Upper lobe of left lung (tissue), 6 donors: ENCODE data around the gene GPR15. TPM values are rescaled to one million over a fixed set of nuclear protein-coding genes. Genes with fewer than 3 reads are reported as not detected.
"Not testable (repeated sequence)": the region's sequence is repeated elsewhere in the genome, so short reads cannot be mapped to it uniquely, and the experiment has no call there.

Experiments
- ATAC-seq, 2 donors: fragments of 200-7000 bp; cut with Tn5 transposase; one replicate each; pipeline ENCODE4 v1.9.1; 2022; ENCODE audit warnings: mild to moderate bottlenecking in 2 of 2, moderate library complexity in 2 of 2; ENCODE audit not compliant: low FRiP score in 2 of 2
- DNase-seq, 2 donors: peaks; one replicate each; pipeline ENCODE4 v3.0.0-alpha.2; 2019 to 2020
- H3K27ac ChIP-seq, 4 donors: fragments of 200-600 bp; sonication (generic); one replicate each; pipeline ENCODE4 v1.5.1; 2016 to 2019
- H3K27me3 ChIP-seq, 4 donors: fragments of 200-600 bp; sonication (generic); one replicate each; pipeline ENCODE4 v1.5.1; 2017 to 2019
- H3K36me3 ChIP-seq, 4 donors: fragments of 200-600 bp; sonication (generic); one replicate each; pipeline ENCODE4 v1.5.1; 2016 to 2019
- H3K4me1 ChIP-seq, 4 donors: fragments of 200-600 bp; sonication (generic); one replicate each; pipeline ENCODE4 v1.5.1; 2018 to 2019
- H3K4me3 ChIP-seq, 4 donors: fragments of 200-600 bp; sonication (generic); one replicate each; pipeline ENCODE4 v1.5.1; 2017 to 2019; ENCODE audit warnings: mild to moderate bottlenecking in 2 of 4, moderate library complexity in 1 of 4
- H3K9me3 ChIP-seq, 4 donors: fragments of 200-600 bp; sonication (generic); one replicate each; pipeline ENCODE4 v1.5.1; 2018 to 2019
- EP300 ChIP-seq, 4 donors: sonication (generic); formaldehyde crosslinking; IDR thresholded peaks; one replicate each; pipeline ENCODE4 v1.5.1; 2017; ENCODE audit warnings: antibody characterized with exemption in 4 of 4, control low read depth in 2 of 4
- POLR2A ChIP-seq, 4 donors: fragments of 450-650 bp; IDR thresholded peaks; one replicate each; pipeline ENCODE4 v1.5.1; 2016 to 2017; ENCODE audit warnings: antibody characterized with exemption in 4 of 4, mild to moderate bottlenecking in 2 of 4
- POLR2AphosphoS5 ChIP-seq, 2 donors: sonication (generic); formaldehyde crosslinking; IDR thresholded peaks; one replicate each; pipeline ENCODE4 v1.5.1; 2017; ENCODE audit warnings: antibody characterized with exemption in 2 of 2
- WGBS, 2 donors: methylation state at CpG; one replicate each; pipeline ENCODE4 v1.1.5; 2017 to 2018; 5-methylcytosine and 5-hydroxymethylcytosine counted together
- total RNA-seq, 6 donors: library from RNA; depleted of rRNA in 4 of 6; stranded (reverse); fragments of >200 nt in 4 of 6; gene quantifications; one replicate each; pipeline versions ENCODE4 v1.1.0 to v1.2.1, GENCODE V29; 2016 to 2021
- TF ChIP-seq, protein P1 (sequence below), 6 experiments: fragments of 450-650 bp in 4 of 6; fragments of 200-600 bp in 2 of 6; sonication (generic) in 2 of 6; IDR thresholded peaks; one replicate each; pipeline ENCODE4 v1.5.1; 2016 to 2019; ENCODE audit warnings: antibody characterized with exemption in 6 of 6
- donor health status: DM: no; HTN: no; CAD: no; lungs with moderate emphysema.
- donor health status: DM: no; HTN: yes; CAD: no; lungs with severe emphysema.

Gene GPR15
- total RNA-seq, 6 donors from 2014 or later = 0.98 to 2.1 (median 1.1) TPM; not detected in 2

GRCh38 chr3:98556164-98557130 is 24.7 kb downstream of the GPR15 start:
- ATAC-seq = no peak
- 67 to 71% methylated on average over 7 of the region's 7 CpGs for WGBS, 2 donors
- H3K36me3 ChIP-seq = no peaks in the 10 kb centered on the region

DNA sequence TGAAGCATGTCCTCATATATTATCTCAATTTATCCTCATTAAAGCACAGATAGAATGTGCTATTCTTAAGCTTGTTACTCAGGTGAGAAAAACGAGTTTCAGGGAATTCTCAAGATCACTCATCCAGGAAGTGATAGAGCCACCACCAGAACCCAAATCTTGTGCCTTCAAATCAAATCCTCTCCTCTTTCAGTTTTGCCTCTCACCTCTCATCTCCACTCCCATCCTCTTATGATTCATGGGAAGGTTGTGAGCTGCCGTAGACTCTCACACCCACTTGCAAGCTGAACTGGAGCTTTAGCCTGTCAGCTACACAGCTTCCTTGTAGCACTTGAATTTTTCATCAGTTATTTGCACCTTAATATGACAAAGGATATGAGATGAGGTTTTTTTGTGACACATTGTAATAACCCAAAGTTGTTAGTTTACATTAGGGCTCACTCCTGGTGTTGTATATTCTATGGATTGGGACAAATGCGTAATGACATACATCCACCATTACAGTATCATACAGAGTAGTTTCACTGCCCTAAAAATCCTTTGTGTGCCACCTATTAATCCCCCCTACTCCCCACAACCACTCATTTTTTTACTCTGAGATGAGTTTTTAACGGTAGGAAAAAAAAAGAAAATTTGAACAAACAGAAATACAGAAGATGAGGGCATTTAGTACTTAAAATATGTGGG is 25.7 kb downstream of the GPR15 start:
- TF ChIP-seq EP300 (IDR thresholded peaks at IDR 0.05) (no peak), POLR2AphosphoS5 (IDR thresholded peaks at IDR 0.05) (no peak), POLR2A (IDR thresholded peaks at IDR 0.05) (no peak)
- TF ChIP-seq, protein P1, sequence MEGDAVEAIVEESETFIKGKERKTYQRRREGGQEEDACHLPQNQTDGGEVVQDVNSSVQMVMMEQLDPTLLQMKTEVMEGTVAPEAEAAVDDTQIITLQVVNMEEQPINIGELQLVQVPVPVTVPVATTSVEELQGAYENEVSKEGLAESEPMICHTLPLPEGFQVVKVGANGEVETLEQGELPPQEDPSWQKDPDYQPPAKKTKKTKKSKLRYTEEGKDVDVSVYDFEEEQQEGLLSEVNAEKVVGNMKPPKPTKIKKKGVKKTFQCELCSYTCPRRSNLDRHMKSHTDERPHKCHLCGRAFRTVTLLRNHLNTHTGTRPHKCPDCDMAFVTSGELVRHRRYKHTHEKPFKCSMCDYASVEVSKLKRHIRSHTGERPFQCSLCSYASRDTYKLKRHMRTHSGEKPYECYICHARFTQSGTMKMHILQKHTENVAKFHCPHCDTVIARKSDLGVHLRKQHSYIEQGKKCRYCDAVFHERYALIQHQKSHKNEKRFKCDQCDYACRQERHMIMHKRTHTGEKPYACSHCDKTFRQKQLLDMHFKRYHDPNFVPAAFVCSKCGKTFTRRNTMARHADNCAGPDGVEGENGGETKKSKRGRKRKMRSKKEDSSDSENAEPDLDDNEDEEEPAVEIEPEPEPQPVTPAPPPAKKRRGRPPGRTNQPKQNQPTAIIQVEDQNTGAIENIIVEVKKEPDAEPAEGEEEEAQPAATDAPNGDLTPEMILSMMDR (IDR thresholded peaks at IDR 0.05) = no peak
- Histone ChIP-seq H3K4me1 (peaks cover 0 to 4% (median 0%) of the 10 kb centered on the region in 4 donors), H3K36me3 (no peaks in the 10 kb centered on the region), H3K27me3 (no peaks in the 10 kb centered on the region), H3K4me3 (no peak overlapping the region), H3K27ac (no peak overlapping the region), H3K9me3 (no peaks in the 10 kb centered on the region)
- 57 to 72% methylated on average over 4 of the region's 4 CpGs for WGBS, 2 donors
- no peak for DNase-seq
- no peak for ATAC-seq

More at GRCh38 chr3:98556164-98557130, 24.7 kb downstream of the GPR15 start:
- Histone ChIP-seq H3K27ac (peak overlapping the region in 2 of 4 donors; percentile 26 to 35), H3K9me3 (no peaks in the 10 kb centered on the region), H3K4me1 (no peaks in the 10 kb centered on the region), H3K27me3 (no peaks in the 10 kb centered on the region), H3K4me3 (no peak overlapping the region)
- DNase-seq = no peak
- TF ChIP-seq, protein P1 (IDR thresholded peaks at IDR 0.05) = no peak
- TF ChIP-seq POLR2AphosphoS5 (IDR thresholded peaks at IDR 0.05) (no peak), POLR2A (IDR thresholded peaks at IDR 0.05) (no peak), EP300 (IDR thresholded peaks at IDR 0.05) (no peak)

DNA sequence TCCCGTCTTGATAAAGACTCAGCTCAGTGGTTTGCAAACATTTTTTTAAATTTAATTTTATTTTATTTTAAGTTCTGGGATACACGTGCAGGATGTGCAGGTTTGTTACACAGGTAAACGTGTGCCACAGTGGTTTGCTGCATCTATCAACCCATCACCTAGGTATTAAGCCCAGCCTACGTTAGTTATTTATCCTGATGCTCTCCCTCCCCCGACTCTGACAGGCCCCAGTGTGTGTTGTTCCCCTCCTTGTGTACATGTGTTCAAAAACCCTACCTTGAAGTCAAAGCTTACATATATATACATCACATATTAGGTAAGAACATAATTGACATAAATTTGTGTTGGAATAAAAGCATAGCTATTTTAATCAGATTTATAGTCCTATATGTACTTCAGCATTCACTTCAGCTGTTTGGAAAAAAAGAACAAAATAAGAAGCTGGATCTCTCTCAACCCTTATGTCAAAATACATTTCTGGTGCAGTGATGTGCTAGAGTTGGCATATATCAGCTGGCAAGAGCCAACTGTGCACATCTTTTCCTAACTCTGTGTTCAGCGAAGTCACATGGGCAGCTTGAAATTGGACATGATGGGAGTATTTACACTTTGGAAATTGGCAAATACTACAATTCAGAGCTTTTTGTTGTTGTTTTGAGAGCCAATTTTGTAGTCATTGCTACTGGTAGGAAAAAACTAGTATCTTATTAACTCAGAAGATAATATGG is 26.5 kb downstream of the GPR15 start:
- Histone ChIP-seq H3K27ac (no peak overlapping the region), H3K36me3 (no peaks in the 10 kb centered on the region), H3K4me3 (no peak overlapping the region), H3K9me3 (no peaks in the 10 kb centered on the region), H3K27me3 (no peaks in the 10 kb centered on the region), H3K4me1 (peaks cover 0 to 4% (median 0%) of the 10 kb centered on the region in 4 donors)
- DNase-seq (no peak), ATAC-seq (no peak)
- 75 to 77% methylated on average over 6 of the region's 6 CpGs for WGBS, 2 donors
- TF ChIP-seq, protein P1 (IDR thresholded peaks at IDR 0.05) = no peak
- no peak for TF ChIP-seq POLR2A (IDR thresholded peaks at IDR 0.05)
- no peak for TF ChIP-seq EP300 (IDR thresholded peaks at IDR 0.05)
- TF ChIP-seq POLR2AphosphoS5 (IDR thresholded peaks at IDR 0.05) = no peak

DNA sequence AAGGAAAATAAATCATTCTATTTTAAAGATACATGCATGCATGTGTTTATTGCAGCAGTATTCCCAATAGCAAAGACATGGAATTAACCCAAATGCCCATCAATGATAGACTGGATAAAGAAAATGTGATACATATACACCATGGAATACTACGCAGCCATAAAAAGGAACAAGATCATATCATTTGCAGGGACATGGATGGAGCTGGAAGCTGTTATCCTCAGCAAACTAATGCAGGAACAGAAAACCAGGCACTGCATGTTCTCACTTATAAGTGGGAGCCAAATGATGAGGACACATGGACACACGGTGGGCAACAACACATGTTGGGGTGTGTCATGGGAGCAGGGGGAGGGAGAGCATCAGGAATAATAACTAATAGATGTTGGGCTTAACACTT is 28.0 kb downstream of the GPR15 start:
- not testable (repeated sequence) for H3K9me3 ChIP-seq, DNase-seq, H3K27me3 ChIP-seq, H3K27ac ChIP-seq, ATAC-seq, H3K4me3 ChIP-seq, H3K4me1 ChIP-seq, H3K36me3 ChIP-seq
- WGBS, 2 donors = 95 to 100% methylated on average over 2 of the region's 2 CpGs

- WGBS, 2 donors = 93 to 95% methylated on average over 2 of the region's 2 CpGs
- Histone ChIP-seq H3K4me3 (no peak overlapping the region), H3K27me3 (no peaks in the 10 kb centered on the region), H3K4me1 (peaks cover 0 to 4% (median 0%) of the 10 kb centered on the region in 4 donors), H3K9me3 (no peaks in the 10 kb centered on the region), H3K36me3 (no peaks in the 10 kb centered on the region), H3K27ac (no peak overlapping the region)
- TF ChIP-seq EP300 (IDR thresholded peaks at IDR 0.05) = no peak
- TF ChIP-seq, protein P1 (IDR thresholded peaks at IDR 0.05) = no peak
- no peak for TF ChIP-seq POLR2A (IDR thresholded peaks at IDR 0.05)
- no peak for TF ChIP-seq POLR2AphosphoS5 (IDR thresholded peaks at IDR 0.05)
- ATAC-seq (no peak), DNase-seq (no peak)
These were observed 29.1 kb downstream of the GPR15 start for GRCh38 chr3:98560911-98561310.
